Measurements from ENCODE around the gene ISM1.

The ISM1 gene

GRCh38 chr20:13262302-13262650 lies 41.2 kb downstream of the ISM1 start:
- no peak overlapping the region for H3K4me3 ChIP-seq (ENCODE audit: low read length)
- no peaks in the 10 kb centered on the region for H3K4me1 ChIP-seq (ENCODE audit: control insufficient read depth, low read depth, low read length)
- H3K36me3 ChIP-seq (ENCODE audit: control insufficient read depth, low read depth, low read length) = no peaks in the 10 kb centered on the region
- H3K9me3 ChIP-seq (ENCODE audit: control insufficient read depth, low read depth, low read length) = no peaks in the 10 kb centered on the region
- no peak overlapping the region for H3K27ac ChIP-seq (ENCODE audit: low read length)
- no peak overlapping the region for H3K9ac ChIP-seq (ENCODE audit: low read length)
- no peaks in the 10 kb centered on the region for H3K27me3 ChIP-seq (ENCODE audit: control insufficient read depth, insufficient read depth, low read length)

DNA sequence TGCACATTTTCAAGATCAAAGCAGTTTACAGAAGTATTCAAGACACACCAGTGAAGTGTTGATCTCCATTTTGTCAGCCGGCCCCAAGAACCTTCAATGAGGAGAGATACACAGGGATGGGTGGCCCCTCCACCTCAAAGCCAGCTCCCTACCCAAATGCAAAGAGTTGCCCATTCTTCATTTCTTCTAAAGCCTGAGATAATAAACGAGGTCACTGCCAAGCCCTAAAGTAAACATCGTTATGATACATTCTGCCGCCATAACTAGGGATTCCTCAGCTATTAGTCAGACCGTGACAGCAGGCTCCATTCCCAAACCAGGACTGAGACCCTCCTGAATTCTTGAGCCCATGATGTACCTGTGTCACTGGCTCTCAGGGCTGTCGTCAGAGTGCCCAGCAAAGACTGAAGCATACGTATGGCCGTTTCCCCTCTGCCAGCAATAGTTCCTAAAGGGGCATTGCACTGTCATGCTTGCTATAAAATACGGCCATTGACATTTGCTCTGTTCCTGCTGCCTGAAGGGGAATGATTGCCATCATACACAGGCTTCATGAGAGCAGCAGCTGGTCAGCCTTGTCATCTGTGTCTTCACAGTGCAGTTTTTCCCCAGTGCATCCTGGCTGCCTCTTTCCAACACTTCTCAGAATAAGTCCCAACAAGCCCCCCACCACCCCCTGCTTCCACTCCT lies 41.7 kb downstream of the ISM1 start:
- Histone ChIP-seq H3K4me1 (ENCODE audit: control insufficient read depth, low read depth, low read length) (no peaks in the 10 kb centered on the region), H3K27me3 (ENCODE audit: control insufficient read depth, insufficient read depth, low read length) (no peaks in the 10 kb centered on the region), H3K36me3 (ENCODE audit: control insufficient read depth, low read depth, low read length) (no peaks in the 10 kb centered on the region), H3K9ac (ENCODE audit: low read length) (no peak overlapping the region), H3K9me3 (ENCODE audit: control insufficient read depth, low read depth, low read length) (no peaks in the 10 kb centered on the region), H3K27ac (ENCODE audit: low read length) (no peak overlapping the region), H3K4me3 (ENCODE audit: low read length) (no peak overlapping the region)

DNA sequence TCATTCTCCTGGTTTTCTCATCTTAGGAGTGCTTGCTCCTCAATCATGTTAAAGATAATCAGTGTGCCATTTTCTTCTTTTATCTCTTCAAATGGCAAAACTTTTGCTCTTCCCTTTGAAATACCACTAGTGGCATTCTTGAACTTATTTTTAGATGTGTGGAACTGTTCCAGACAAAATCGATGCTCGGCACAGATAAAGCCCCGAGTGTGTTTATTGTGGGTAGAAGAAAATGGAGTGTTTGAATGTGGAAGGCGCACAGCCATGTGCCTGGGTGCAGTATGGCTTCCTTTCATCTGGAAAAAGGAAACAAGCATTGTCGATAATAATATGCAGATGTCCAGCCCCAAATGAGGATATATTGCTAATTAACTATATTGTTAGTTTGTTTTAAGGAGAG lies 42.4 kb downstream of the ISM1 start:
- Histone ChIP-seq H3K27ac (ENCODE audit: low read length) (no peak overlapping the region), H3K9ac (ENCODE audit: low read length) (no peak overlapping the region), H3K27me3 (ENCODE audit: control insufficient read depth, insufficient read depth, low read length) (no peaks in the 10 kb centered on the region), H3K4me1 (ENCODE audit: control insufficient read depth, low read depth, low read length) (no peaks in the 10 kb centered on the region), H3K36me3 (ENCODE audit: control insufficient read depth, low read depth, low read length) (no peaks in the 10 kb centered on the region), H3K4me3 (ENCODE audit: low read length) (no peak overlapping the region), H3K9me3 (ENCODE audit: control insufficient read depth, low read depth, low read length) (no peaks in the 10 kb centered on the region)

DNA sequence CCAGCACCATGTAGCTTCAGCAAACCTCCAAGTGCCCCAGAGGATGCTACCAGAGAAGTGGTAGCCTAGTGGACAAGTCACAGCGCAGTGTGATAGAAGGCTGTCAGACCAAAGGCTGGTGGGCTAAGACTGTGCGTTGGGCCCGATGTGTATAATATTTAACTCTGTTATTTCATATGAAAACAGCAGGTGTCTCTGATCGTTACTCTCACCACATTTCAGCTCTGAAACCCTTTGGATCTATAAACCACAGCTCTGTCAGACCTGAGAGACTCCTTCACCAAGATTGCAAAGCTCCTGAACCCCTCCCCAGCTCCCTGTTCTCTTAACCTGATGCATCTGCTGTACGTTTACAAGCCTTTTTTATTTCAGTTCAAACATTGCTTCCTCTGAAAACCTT lies 43.8 kb downstream of the ISM1 start:
- H3K9ac ChIP-seq (ENCODE audit: low read length) = no peak overlapping the region
- H3K36me3 ChIP-seq (ENCODE audit: control insufficient read depth, low read depth, low read length) = no peaks in the 10 kb centered on the region
- H3K4me1 ChIP-seq (ENCODE audit: control insufficient read depth, low read depth, low read length) = no peaks in the 10 kb centered on the region
- no peaks in the 10 kb centered on the region for H3K27me3 ChIP-seq (ENCODE audit: control insufficient read depth, insufficient read depth, low read length)
- H3K9me3 ChIP-seq (ENCODE audit: control insufficient read depth, low read depth, low read length) = no peaks in the 10 kb centered on the region
- H3K27ac ChIP-seq (ENCODE audit: low read length) = no peak overlapping the region
- no peak overlapping the region for H3K4me3 ChIP-seq (ENCODE audit: low read length)

DNA sequence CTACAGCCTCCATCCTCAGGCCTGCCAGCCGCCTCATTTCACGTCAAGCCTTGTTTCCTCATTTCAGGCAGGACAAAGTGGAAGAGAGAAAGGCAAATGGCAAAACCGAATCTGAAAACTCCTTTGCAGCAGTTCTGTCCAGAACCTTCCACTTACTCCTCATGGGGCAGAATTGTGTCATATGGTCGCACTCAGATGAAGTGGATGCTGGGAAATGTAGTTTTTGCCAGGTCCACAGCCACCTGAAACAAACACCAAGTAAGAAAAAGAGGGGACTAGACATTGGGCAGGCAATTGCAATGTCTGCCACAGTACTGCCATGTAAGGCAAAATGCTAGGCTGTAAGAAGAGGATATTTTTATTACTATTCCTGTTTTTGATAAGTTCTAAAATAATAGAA lies 44.9 kb downstream of the ISM1 start:
- no peaks in the 10 kb centered on the region for H3K36me3 ChIP-seq (ENCODE audit: control insufficient read depth, low read depth, low read length)
- no peaks in the 10 kb centered on the region for H3K9me3 ChIP-seq (ENCODE audit: control insufficient read depth, low read depth, low read length)
- H3K27me3 ChIP-seq (ENCODE audit: control insufficient read depth, insufficient read depth, low read length) = no peaks in the 10 kb centered on the region
- no peak overlapping the region for H3K27ac ChIP-seq (ENCODE audit: low read length)
- H3K4me3 ChIP-seq (ENCODE audit: low read length) = no peak overlapping the region
- H3K9ac ChIP-seq (ENCODE audit: low read length) = no peak overlapping the region
- no peaks in the 10 kb centered on the region for H3K4me1 ChIP-seq (ENCODE audit: control insufficient read depth, low read depth, low read length)

GRCh38 chr20:13267231-13267630 lies 46.2 kb downstream of the ISM1 start:
- Histone ChIP-seq H3K9ac (ENCODE audit: low read length) (no peak overlapping the region), H3K9me3 (ENCODE audit: control insufficient read depth, low read depth, low read length) (no peaks in the 10 kb centered on the region), H3K27ac (ENCODE audit: low read length) (no peak overlapping the region), H3K4me1 (ENCODE audit: control insufficient read depth, low read depth, low read length) (no peaks in the 10 kb centered on the region), H3K36me3 (ENCODE audit: control insufficient read depth, low read depth, low read length) (no peaks in the 10 kb centered on the region), H3K4me3 (ENCODE audit: low read length) (no peak overlapping the region), H3K27me3 (ENCODE audit: control insufficient read depth, insufficient read depth, low read length) (no peaks in the 10 kb centered on the region)

DNA sequence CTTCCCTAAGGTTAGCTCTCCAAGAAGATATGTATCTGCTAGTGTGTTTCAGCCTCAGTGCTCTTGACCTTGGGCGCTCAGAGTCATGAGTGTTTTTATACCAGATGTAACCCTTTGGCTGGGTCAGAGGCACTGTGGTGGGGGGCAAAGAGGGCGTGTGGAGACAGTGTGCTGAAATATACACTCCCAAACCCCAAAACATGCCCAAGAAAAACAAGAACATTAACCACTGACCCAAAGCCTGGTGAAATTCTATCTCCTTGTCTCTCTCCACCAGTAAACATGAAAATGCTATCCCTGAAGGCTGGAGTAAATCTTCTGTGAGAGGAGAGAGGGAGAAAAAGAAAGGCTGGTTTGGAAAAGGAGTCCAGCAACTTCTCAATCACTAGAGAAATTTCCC lies 47.9 kb downstream of the ISM1 start:
- Histone ChIP-seq H3K27me3 (ENCODE audit: control insufficient read depth, insufficient read depth, low read length) (no peaks in the 10 kb centered on the region), H3K27ac (ENCODE audit: low read length) (no peak overlapping the region), H3K9me3 (ENCODE audit: control insufficient read depth, low read depth, low read length) (no peaks in the 10 kb centered on the region), H3K36me3 (ENCODE audit: control insufficient read depth, low read depth, low read length) (no peaks in the 10 kb centered on the region), H3K9ac (ENCODE audit: low read length) (no peak overlapping the region), H3K4me1 (ENCODE audit: control insufficient read depth, low read depth, low read length) (peaks cover 3% of the 10 kb centered on the region), H3K4me3 (ENCODE audit: low read length) (no peak overlapping the region)

DNA sequence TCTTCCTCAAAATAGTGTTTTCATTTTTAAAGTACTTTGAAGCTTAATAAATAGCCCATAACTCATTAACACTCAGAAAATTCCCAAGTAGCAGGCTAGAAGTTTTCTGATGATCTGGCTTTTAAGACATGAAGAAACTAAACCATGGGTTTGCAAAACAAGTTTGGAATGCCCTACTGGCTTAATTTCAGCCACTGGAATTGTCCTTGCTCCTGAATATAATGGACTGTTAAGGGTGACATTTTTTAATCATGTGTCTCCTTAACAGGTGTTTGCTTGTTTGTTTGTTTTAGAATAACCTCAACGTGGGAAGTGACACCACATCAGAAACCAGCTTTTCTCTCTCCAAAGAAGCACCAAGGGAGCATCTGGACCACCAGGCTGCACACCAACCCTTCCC lies 49.1 kb downstream of the ISM1 start:
- Histone ChIP-seq H3K36me3 (ENCODE audit: control insufficient read depth, low read depth, low read length) (no peaks in the 10 kb centered on the region), H3K27ac (ENCODE audit: low read length) (no peak overlapping the region), H3K4me1 (ENCODE audit: control insufficient read depth, low read depth, low read length) (peaks cover 9% of the 10 kb centered on the region), H3K9me3 (ENCODE audit: control insufficient read depth, low read depth, low read length) (no peaks in the 10 kb centered on the region), H3K9ac (ENCODE audit: low read length) (no peak overlapping the region), H3K4me3 (ENCODE audit: low read length) (no peak overlapping the region), H3K27me3 (ENCODE audit: control insufficient read depth, insufficient read depth, low read length) (no peaks in the 10 kb centered on the region)

- peaks cover 9% of the 10 kb centered on the region for H3K4me1 ChIP-seq (ENCODE audit: control insufficient read depth, low read depth, low read length)
These were observed 50.0 kb downstream of the ISM1 start for GRCh38 chr20:13271098-13271497.

DNA sequence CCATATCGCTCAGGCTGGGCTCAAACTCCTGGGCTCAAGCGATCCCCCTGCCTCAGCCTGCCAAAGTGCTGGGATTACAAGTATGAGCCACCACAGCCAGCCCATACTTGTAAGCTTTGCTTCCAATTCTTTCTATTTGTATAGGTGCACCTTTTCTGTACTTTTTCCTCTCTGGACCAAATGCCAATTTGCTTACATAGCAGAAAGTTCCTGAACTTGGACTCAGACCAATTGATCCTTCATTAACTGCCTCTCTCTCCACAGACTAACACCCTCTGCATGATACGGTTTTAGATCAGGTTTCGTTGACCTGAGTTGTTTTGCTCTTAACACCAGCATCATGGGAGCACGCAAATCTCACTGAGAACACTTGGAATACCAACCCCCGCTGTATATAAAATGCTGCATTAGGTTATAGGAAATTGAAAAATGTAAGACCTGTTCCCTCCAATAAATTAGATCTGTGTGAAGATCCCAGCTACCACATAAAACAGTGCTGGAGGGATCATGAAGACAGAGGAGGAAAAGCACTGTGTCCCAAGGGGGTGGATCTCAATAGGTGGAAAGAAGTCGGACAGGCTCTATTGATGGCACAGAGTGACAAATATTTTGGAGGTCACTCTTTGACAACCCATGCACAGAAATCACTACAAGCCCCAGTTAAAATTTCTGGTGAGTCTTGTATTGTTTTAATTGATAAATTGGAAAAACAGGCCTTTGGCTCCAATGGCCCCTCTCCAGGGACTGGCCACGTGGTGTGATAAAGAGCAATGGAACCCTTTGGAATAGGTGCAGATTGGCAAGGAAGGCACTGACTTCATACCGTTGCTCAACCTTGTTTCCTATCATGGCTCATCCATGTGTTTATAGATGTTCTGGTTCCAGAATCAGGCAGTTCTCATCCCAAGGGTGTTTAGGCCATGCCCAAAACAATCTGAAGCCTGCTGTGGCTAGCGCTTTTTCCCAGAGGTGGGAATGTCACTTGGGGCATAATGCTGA lies 51.2 kb downstream of the ISM1 start:
- Histone ChIP-seq H3K9ac (ENCODE audit: low read length) (no peak overlapping the region), H3K4me3 (ENCODE audit: low read length) (no peak overlapping the region), H3K27me3 (ENCODE audit: control insufficient read depth, insufficient read depth, low read length) (no peaks in the 10 kb centered on the region), H3K36me3 (ENCODE audit: control insufficient read depth, low read depth, low read length) (no peaks in the 10 kb centered on the region), H3K4me1 (ENCODE audit: control insufficient read depth, low read depth, low read length) (peaks cover 9% of the 10 kb centered on the region), H3K27ac (ENCODE audit: low read length) (no peak overlapping the region), H3K9me3 (ENCODE audit: control insufficient read depth, low read depth, low read length) (no peaks in the 10 kb centered on the region)

More at GRCh38 chr20:13271098-13271497, 50.0 kb downstream of the ISM1 start:
- no peaks in the 10 kb centered on the region for H3K36me3 ChIP-seq (ENCODE audit: control insufficient read depth, low read depth, low read length)
- H3K4me3 ChIP-seq (ENCODE audit: low read length) = no peak overlapping the region
- H3K9ac ChIP-seq (ENCODE audit: low read length) = no peak overlapping the region
- H3K27ac ChIP-seq (ENCODE audit: low read length) = no peak overlapping the region
- H3K9me3 ChIP-seq (ENCODE audit: control insufficient read depth, low read depth, low read length) = no peaks in the 10 kb centered on the region
- no peaks in the 10 kb centered on the region for H3K27me3 ChIP-seq (ENCODE audit: control insufficient read depth, insufficient read depth, low read length)

GRCh38 chr20:13274275-13274861 lies 53.3 kb downstream of the ISM1 start:
- Histone ChIP-seq H3K9ac (ENCODE audit: low read length) (no peak overlapping the region), H3K27ac (ENCODE audit: low read length) (no peak overlapping the region), H3K36me3 (ENCODE audit: control insufficient read depth, low read depth, low read length) (no peaks in the 10 kb centered on the region), H3K4me1 (ENCODE audit: control insufficient read depth, low read depth, low read length) (peaks cover 9% of the 10 kb centered on the region), H3K9me3 (ENCODE audit: control insufficient read depth, low read depth, low read length) (no peaks in the 10 kb centered on the region), H3K4me3 (ENCODE audit: low read length) (no peak overlapping the region), H3K27me3 (ENCODE audit: control insufficient read depth, insufficient read depth, low read length) (no peaks in the 10 kb centered on the region)
